Neural progenitor cell (in vitro differentiated cells): ENCODE data around the gene TPD52L2.

Source experiments
- CTCF ChIP-seq: fragments of 200-600 bp; sonication (generic); IDR thresholded peaks from 2 replicates; pipeline ENCODE4 v1.5.1; 2017; ENCODE audit warnings: antibody characterized with exemption, mild to moderate bottlenecking
- EZH2 ChIP-seq: fragments of 200-600 bp; sonication (generic); IDR thresholded peaks from 2 replicates; pipeline ENCODE4 v1.6.1; 2017; ENCODE audit warnings: antibody characterized with exemption, mild to moderate bottlenecking, moderate library complexity
- EZH2phosphoT487 ChIP-seq: fragments of 200-600 bp; sonication (generic); IDR thresholded peaks from 2 replicates; pipeline ENCODE4 v1.6.1; 2017; ENCODE audit warnings: antibody characterized with exemption

GRCh38 chr20:63828124-63828523 is 36.9 kb upstream of the TPD52L2 start:
- TF ChIP-seq CTCF = no peak
- no peak for TF ChIP-seq EZH2phosphoT487
- no peak for TF ChIP-seq EZH2
